Measurements from ENCODE around the gene CEP83. TPM values are rescaled to one million over a fixed set of nuclear protein-coding genes. Genes with fewer than 3 reads are reported as not detected.

Gene CEP83
- polyA plus RNA-seq, 1 donor from 2014 or later, result 19.5 TPM

DNA sequence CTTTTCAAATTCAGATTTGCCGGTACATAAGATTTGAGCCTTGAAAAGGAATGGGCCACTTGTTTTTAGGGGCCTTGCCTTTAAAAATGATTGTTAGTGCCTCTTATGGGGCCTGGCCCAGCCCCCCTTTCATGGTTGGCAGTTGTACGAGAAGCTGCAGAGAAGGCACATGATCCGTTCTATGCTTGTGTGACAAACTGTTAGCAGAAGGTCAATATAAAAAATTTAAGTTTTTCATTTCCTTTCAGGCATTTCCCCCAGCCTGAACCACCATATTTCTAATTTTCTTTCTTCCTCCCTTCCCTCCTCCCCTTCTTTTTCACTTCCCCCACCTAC lies 192.2 kb downstream of the CEP83 start:
- Histone ChIP-seq H3K9me3 (ENCODE audit: low read length) (no peaks in the 10 kb centered on the region), H3K27ac (ENCODE audit: low read length) (no peak overlapping the region), H3K27me3 (ENCODE audit: insufficient read depth, low read depth, low read length) (no peaks in the 10 kb centered on the region), H3K9me2 (ENCODE audit: insufficient read depth, low read length) (no peaks in the 10 kb centered on the region), H3K79me2 (replicated peaks; ENCODE audit: insufficient read depth, low read length) (no peaks in the 10 kb centered on the region), H3K9ac (ENCODE audit: low read length) (no peak overlapping the region), H3F3A (ENCODE audit: insufficient read depth, low read length, poor library complexity, severe bottlenecking) (no peaks in the 10 kb centered on the region), H4K20me1 (ENCODE audit: insufficient read depth) (no peaks in the 10 kb centered on the region), H3K4me2 (ENCODE audit: low read length) (no peak overlapping the region), H3K4me3 (ENCODE audit: low read length) (no peak overlapping the region), H2AFZ (ENCODE audit: low read depth, low read length) (no peak overlapping the region), H3K36me3 (ENCODE audit: insufficient read depth, low read length) (peaks cover 12% of the 10 kb centered on the region)
- no peak for TF ChIP-seq POLR2AphosphoS5 (IDR thresholded peaks at IDR 0.05)
- TF ChIP-seq MXI1 (conservative IDR thresholded peaks at IDR 0.05; ENCODE audit: poor library complexity, severe bottlenecking), result no peak
- TF ChIP-seq EZH2 (IDR thresholded peaks at IDR 0.05; ENCODE audit: borderline replicate concordance, insufficient read depth, low read length, poor library complexity, severe bottlenecking), result no peak
- TF ChIP-seq TAF1 (IDR thresholded peaks at IDR 0.05; ENCODE audit: low read depth), result no peak
- no peak for TF ChIP-seq EP300 (conservative IDR thresholded peaks at IDR 0.05; ENCODE audit: poor library complexity, severe bottlenecking)
- TF ChIP-seq RAD21 (conservative IDR thresholded peaks at IDR 0.05), result no peak
- TF ChIP-seq, protein P1, sequence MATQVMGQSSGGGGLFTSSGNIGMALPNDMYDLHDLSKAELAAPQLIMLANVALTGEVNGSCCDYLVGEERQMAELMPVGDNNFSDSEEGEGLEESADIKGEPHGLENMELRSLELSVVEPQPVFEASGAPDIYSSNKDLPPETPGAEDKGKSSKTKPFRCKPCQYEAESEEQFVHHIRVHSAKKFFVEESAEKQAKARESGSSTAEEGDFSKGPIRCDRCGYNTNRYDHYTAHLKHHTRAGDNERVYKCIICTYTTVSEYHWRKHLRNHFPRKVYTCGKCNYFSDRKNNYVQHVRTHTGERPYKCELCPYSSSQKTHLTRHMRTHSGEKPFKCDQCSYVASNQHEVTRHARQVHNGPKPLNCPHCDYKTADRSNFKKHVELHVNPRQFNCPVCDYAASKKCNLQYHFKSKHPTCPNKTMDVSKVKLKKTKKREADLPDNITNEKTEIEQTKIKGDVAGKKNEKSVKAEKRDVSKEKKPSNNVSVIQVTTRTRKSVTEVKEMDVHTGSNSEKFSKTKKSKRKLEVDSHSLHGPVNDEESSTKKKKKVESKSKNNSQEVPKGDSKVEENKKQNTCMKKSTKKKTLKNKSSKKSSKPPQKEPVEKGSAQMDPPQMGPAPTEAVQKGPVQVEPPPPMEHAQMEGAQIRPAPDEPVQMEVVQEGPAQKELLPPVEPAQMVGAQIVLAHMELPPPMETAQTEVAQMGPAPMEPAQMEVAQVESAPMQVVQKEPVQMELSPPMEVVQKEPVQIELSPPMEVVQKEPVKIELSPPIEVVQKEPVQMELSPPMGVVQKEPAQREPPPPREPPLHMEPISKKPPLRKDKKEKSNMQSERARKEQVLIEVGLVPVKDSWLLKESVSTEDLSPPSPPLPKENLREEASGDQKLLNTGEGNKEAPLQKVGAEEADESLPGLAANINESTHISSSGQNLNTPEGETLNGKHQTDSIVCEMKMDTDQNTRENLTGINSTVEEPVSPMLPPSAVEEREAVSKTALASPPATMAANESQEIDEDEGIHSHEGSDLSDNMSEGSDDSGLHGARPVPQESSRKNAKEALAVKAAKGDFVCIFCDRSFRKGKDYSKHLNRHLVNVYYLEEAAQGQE (IDR thresholded peaks at IDR 0.05; ENCODE audit: borderline replicate concordance), result no peak
- TF ChIP-seq SMC3 (conservative IDR thresholded peaks at IDR 0.05; ENCODE audit: poor library complexity), result no peak
- TF ChIP-seq, protein P2, sequence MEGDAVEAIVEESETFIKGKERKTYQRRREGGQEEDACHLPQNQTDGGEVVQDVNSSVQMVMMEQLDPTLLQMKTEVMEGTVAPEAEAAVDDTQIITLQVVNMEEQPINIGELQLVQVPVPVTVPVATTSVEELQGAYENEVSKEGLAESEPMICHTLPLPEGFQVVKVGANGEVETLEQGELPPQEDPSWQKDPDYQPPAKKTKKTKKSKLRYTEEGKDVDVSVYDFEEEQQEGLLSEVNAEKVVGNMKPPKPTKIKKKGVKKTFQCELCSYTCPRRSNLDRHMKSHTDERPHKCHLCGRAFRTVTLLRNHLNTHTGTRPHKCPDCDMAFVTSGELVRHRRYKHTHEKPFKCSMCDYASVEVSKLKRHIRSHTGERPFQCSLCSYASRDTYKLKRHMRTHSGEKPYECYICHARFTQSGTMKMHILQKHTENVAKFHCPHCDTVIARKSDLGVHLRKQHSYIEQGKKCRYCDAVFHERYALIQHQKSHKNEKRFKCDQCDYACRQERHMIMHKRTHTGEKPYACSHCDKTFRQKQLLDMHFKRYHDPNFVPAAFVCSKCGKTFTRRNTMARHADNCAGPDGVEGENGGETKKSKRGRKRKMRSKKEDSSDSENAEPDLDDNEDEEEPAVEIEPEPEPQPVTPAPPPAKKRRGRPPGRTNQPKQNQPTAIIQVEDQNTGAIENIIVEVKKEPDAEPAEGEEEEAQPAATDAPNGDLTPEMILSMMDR (IDR thresholded peaks at IDR 0.05; ENCODE audit: poor library complexity, severe bottlenecking), result no peak

DNA sequence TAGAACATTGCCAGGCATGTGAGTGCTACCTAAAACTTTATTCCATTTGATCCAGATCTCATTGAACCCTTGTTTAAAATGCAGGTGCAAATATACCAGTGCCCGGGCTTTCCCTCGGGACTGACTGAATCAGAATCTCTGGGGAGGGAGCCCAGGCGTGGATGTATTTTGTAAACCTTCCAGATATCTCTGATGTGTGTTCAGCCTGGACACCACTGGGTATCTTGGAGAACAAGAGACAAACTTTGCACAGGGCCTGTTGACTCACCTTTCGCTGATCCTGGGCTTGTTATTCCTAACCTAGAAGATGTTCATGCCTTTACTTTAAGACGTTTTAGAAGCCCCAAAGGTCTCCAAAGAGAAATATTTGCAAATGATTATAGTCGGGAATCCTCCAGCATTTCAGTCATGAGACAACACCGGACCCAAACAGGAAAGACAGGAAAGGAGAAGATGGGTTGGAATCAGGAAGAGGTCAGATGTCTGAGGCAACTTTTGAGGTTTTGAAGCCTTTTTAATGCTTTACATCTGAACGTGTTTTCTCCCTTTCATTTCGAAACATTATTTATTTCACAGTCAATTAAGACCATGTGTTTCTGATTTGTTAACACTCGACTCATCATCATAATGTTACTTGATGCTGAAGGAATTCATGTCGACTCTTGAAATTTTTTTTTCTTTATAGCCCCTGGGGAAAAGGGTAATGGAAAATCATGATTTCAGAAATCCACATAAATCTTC lies 192.7 kb downstream of the CEP83 start:
- Histone ChIP-seq H3K9me2 (ENCODE audit: insufficient read depth, low read length) (no peaks in the 10 kb centered on the region), H3K27me3 (ENCODE audit: insufficient read depth, low read depth, low read length) (no peaks in the 10 kb centered on the region), H4K20me1 (ENCODE audit: insufficient read depth) (no peaks in the 10 kb centered on the region), H3F3A (ENCODE audit: insufficient read depth, low read length, poor library complexity, severe bottlenecking) (no peaks in the 10 kb centered on the region), H3K79me2 (replicated peaks; ENCODE audit: insufficient read depth, low read length) (no peaks in the 10 kb centered on the region), H3K36me3 (ENCODE audit: insufficient read depth, low read length) (peaks cover 15% of the 10 kb centered on the region), H3K9me3 (ENCODE audit: low read length) (no peaks in the 10 kb centered on the region), H3K4me3 (ENCODE audit: low read length) (no peak overlapping the region), H2AFZ (ENCODE audit: low read depth, low read length) (no peak overlapping the region), H3K27ac (ENCODE audit: low read length) (no peak overlapping the region), H3K4me2 (ENCODE audit: low read length) (no peak overlapping the region), H3K9ac (ENCODE audit: low read length) (no peak overlapping the region)
- no peak for TF ChIP-seq SMC3 (conservative IDR thresholded peaks at IDR 0.05; ENCODE audit: poor library complexity)
- no peak for TF ChIP-seq EP300 (conservative IDR thresholded peaks at IDR 0.05; ENCODE audit: poor library complexity, severe bottlenecking)
- TF ChIP-seq MXI1 (conservative IDR thresholded peaks at IDR 0.05; ENCODE audit: poor library complexity, severe bottlenecking), result no peak
- TF ChIP-seq TAF1 (IDR thresholded peaks at IDR 0.05; ENCODE audit: low read depth), result no peak
- TF ChIP-seq RAD21 (conservative IDR thresholded peaks at IDR 0.05), result no peak
- TF ChIP-seq, protein P2 (IDR thresholded peaks at IDR 0.05; ENCODE audit: poor library complexity, severe bottlenecking), result no peak
- TF ChIP-seq, protein P1 (IDR thresholded peaks at IDR 0.05; ENCODE audit: borderline replicate concordance), result no peak
- TF ChIP-seq POLR2AphosphoS5 (IDR thresholded peaks at IDR 0.05), result no peak
- TF ChIP-seq EZH2 (IDR thresholded peaks at IDR 0.05; ENCODE audit: borderline replicate concordance, insufficient read depth, low read length, poor library complexity, severe bottlenecking), result no peak

Measured in neural cell (in vitro differentiated cells).